ENCODE results near the gene GAPDH. TPM values are rescaled to one million over a fixed set of nuclear protein-coding genes. Genes with fewer than 3 reads are reported as not detected.
"Not testable (repeated sequence)": the region's sequence is repeated elsewhere in the genome, so short reads cannot be mapped to it uniquely, and the experiment has no call there.

The GAPDH gene
- total and polyA plus RNA-seq, 5 donors from 2014 or later: 669 to 2,973 (median 2,055) TPM

GRCh38 chr12:6535960-6536847, 1.9 kb downstream of the GAPDH start:
- peak overlapping the region; percentile 74 for H3K4me3 ChIP-seq (ENCODE audit: low read depth, low read length)
- Mint-ChIP-seq H3K36me3 (peaks cover 11% of the 10 kb centered on the region), H3K4me3 (peak overlapping the region; percentile 93 to 99 (median 94))

GRCh38 chr12:6536894-6537579, 2.7 kb downstream of the GAPDH start:
- Histone ChIP-seq H3K4me3 (ENCODE audit: low read depth, low read length) (no peak overlapping the region), H3K27me3 (ENCODE audit: control insufficient read depth, insufficient read depth, low read length) (no peaks in the 10 kb centered on the region), H3K9me3 (ENCODE audit: control insufficient read depth in 2 of 2, low read length in 2 of 2) (no peaks in the 10 kb centered on the region), H3K4me1 (ENCODE audit: control insufficient read depth, insufficient read depth, low read length, poor library complexity, severe bottlenecking) (peaks cover 81% of the 10 kb centered on the region), H3K36me3 (ENCODE audit: control insufficient read depth, insufficient read depth, low read length) (peaks cover 22% of the 10 kb centered on the region), H3K27ac (ENCODE audit: insufficient read depth, low read length, poor library complexity, severe bottlenecking) (peak overlapping the region; percentile 94)
- Mint-ChIP-seq H3K27ac (peak overlapping the region in 2 of 3 donors; percentile 97 to 99), H3K4me1 (peaks cover 16 to 83% (median 40%) of the 10 kb centered on the region in 4 donors), H3K4me3 (peak overlapping the region; percentile 93 to 94 (median 94)), H3K9me3 (no peaks in the 10 kb centered on the region), H3K36me3 (peaks cover 10% of the 10 kb centered on the region), H3K27me3 (peaks cover 14% of the 10 kb centered on the region)
- ATAC-seq (ENCODE audit: low read depth in 2 of 2) (no peak), DNase-seq (no peak)

More at GRCh38 chr12:6535960-6536847, 1.9 kb downstream of the GAPDH start:
- DNase-seq: peak in 1 of 3 donors; percentile 17
- Histone ChIP-seq H3K9me3 (ENCODE audit: control insufficient read depth in 2 of 2, low read length in 2 of 2) (no peaks in the 10 kb centered on the region), H3K27me3 (ENCODE audit: control insufficient read depth, insufficient read depth, low read length) (no peaks in the 10 kb centered on the region), H3K27ac (ENCODE audit: insufficient read depth, low read length, poor library complexity, severe bottlenecking) (peak overlapping the region; percentile 94), H3K4me1 (ENCODE audit: control insufficient read depth, insufficient read depth, low read length, poor library complexity, severe bottlenecking) (peaks cover 84% of the 10 kb centered on the region), H3K36me3 (ENCODE audit: control insufficient read depth, insufficient read depth, low read length) (peaks cover 25% of the 10 kb centered on the region)
- Mint-ChIP-seq H3K4me1 (peaks cover 16 to 79% (median 40%) of the 10 kb centered on the region in 4 donors), H3K27me3 (peaks cover 14% of the 10 kb centered on the region), H3K9me3 (no peaks in the 10 kb centered on the region), H3K27ac (peak overlapping the region; percentile 97 to 99 (median 99))
- ATAC-seq (ENCODE audit: low read depth in 2 of 2): no peak

- H3K4me3 Mint-ChIP-seq: peak overlapping the region; percentile 71 to 94 (median 85)
- H3K27me3 ChIP-seq (ENCODE audit: control insufficient read depth, insufficient read depth, low read length); H3K4me3 ChIP-seq (ENCODE audit: low read depth, low read length); H3K9me3 Mint-ChIP-seq; H3K9me3 ChIP-seq (ENCODE audit: control insufficient read depth in 2 of 2, low read length in 2 of 2): not testable (repeated sequence)
- H3K27me3 Mint-ChIP-seq: peaks cover 14% of the 10 kb centered on the region
- H3K27ac Mint-ChIP-seq: peak overlapping the region; percentile 10 to 99 (median 97)
- ATAC-seq (ENCODE audit: low read depth in 2 of 2) (peak in 1 of 2 donors; percentile 13), DNase-seq (peak; percentile 76 to 93 (median 86))
- peak overlapping the region; percentile 94 for H3K27ac ChIP-seq (ENCODE audit: insufficient read depth, low read length, poor library complexity, severe bottlenecking)
- peaks cover 10% of the 10 kb centered on the region for H3K36me3 Mint-ChIP-seq
- peaks cover 76% of the 10 kb centered on the region for H3K4me1 ChIP-seq (ENCODE audit: control insufficient read depth, insufficient read depth, low read length, poor library complexity, severe bottlenecking)
- H3K4me1 Mint-ChIP-seq: peaks cover 11 to 82% (median 33%) of the 10 kb centered on the region in 4 donors
- H3K36me3 ChIP-seq (ENCODE audit: control insufficient read depth, insufficient read depth, low read length): peaks cover 22% of the 10 kb centered on the region
Measured at GRCh38 chr12:6537580-6538419, 3.5 kb downstream of the GAPDH start.

GRCh38 chr12:6538420-6539313, 4.3 kb downstream of the GAPDH start:
- DNase-seq: peak in 1 of 3 donors; percentile 20
- H3K9me3 Mint-ChIP-seq: no peaks in the 10 kb centered on the region
- peak overlapping the region in 2 of 4 donors; percentile 35 to 93 for H3K4me3 Mint-ChIP-seq
- H3K36me3 Mint-ChIP-seq: peaks cover 10% of the 10 kb centered on the region
- peaks cover 68% of the 10 kb centered on the region for H3K4me1 ChIP-seq (ENCODE audit: control insufficient read depth, insufficient read depth, low read length, poor library complexity, severe bottlenecking)
- H3K27me3 Mint-ChIP-seq: peaks cover 14% of the 10 kb centered on the region
- peak overlapping the region; percentile 42 to 97 (median 74) for H3K27ac Mint-ChIP-seq
- H3K36me3 ChIP-seq (ENCODE audit: control insufficient read depth, insufficient read depth, low read length): peaks cover 22% of the 10 kb centered on the region
- H3K27ac ChIP-seq (ENCODE audit: insufficient read depth, low read length, poor library complexity, severe bottlenecking): peak overlapping the region; percentile 94
- ATAC-seq (ENCODE audit: low read depth in 2 of 2): no peak
- H3K9me3 ChIP-seq (ENCODE audit: control insufficient read depth in 2 of 2, low read length in 2 of 2): no peaks in the 10 kb centered on the region
- no peak overlapping the region for H3K4me3 ChIP-seq (ENCODE audit: low read depth, low read length)
- H3K27me3 ChIP-seq (ENCODE audit: control insufficient read depth, insufficient read depth, low read length): no peaks in the 10 kb centered on the region
- H3K4me1 Mint-ChIP-seq: peaks cover 10 to 74% (median 28%) of the 10 kb centered on the region in 4 donors

GRCh38 chr12:6539314-6539682, 5.0 kb downstream of the GAPDH start:
- Histone ChIP-seq H3K4me1 (ENCODE audit: control insufficient read depth, insufficient read depth, low read length, poor library complexity, severe bottlenecking) (peaks cover 63% of the 10 kb centered on the region), H3K27ac (ENCODE audit: insufficient read depth, low read length, poor library complexity, severe bottlenecking) (peak overlapping the region; percentile 6), H3K36me3 (ENCODE audit: control insufficient read depth, insufficient read depth, low read length) (peaks cover 22% of the 10 kb centered on the region), H3K27me3 (ENCODE audit: control insufficient read depth, insufficient read depth, low read length) (no peaks in the 10 kb centered on the region), H3K9me3 (ENCODE audit: control insufficient read depth in 2 of 2, low read length in 2 of 2) (no peaks in the 10 kb centered on the region), H3K4me3 (ENCODE audit: low read depth, low read length) (no peak overlapping the region)
- peak overlapping the region; percentile 42 to 87 (median 76) for H3K27ac Mint-ChIP-seq
- peaks cover 11% of the 10 kb centered on the region for H3K27me3 Mint-ChIP-seq
- peaks cover 11% of the 10 kb centered on the region for H3K36me3 Mint-ChIP-seq
- no peaks in the 10 kb centered on the region for H3K9me3 Mint-ChIP-seq
- H3K4me3 Mint-ChIP-seq: peak overlapping the region in 3 of 4 donors; percentile 35 to 80 (median 72)
- DNase-seq: no peak
- H3K4me1 Mint-ChIP-seq: peaks cover 10 to 70% (median 26%) of the 10 kb centered on the region in 4 donors
- no peak for ATAC-seq (ENCODE audit: low read depth in 2 of 2)

GRCh38 chr12:6539707-6540134, 5.4 kb downstream of the GAPDH start:
- Histone ChIP-seq H3K4me3 (ENCODE audit: low read depth, low read length) (no peak overlapping the region), H3K27ac (ENCODE audit: insufficient read depth, low read length, poor library complexity, severe bottlenecking) (peak overlapping the region; percentile 53), H3K27me3 (ENCODE audit: control insufficient read depth, insufficient read depth, low read length) (no peaks in the 10 kb centered on the region), H3K9me3 (ENCODE audit: control insufficient read depth in 2 of 2, low read length in 2 of 2) (no peaks in the 10 kb centered on the region), H3K36me3 (ENCODE audit: control insufficient read depth, insufficient read depth, low read length) (peaks cover 26% of the 10 kb centered on the region), H3K4me1 (ENCODE audit: control insufficient read depth, insufficient read depth, low read length, poor library complexity, severe bottlenecking) (peaks cover 63% of the 10 kb centered on the region)
- ATAC-seq (ENCODE audit: low read depth in 2 of 2): no peak
- Mint-ChIP-seq H3K9me3 (no peaks in the 10 kb centered on the region), H3K27ac (peak overlapping the region; percentile 76 to 88 (median 87)), H3K27me3 (peaks cover 10% of the 10 kb centered on the region), H3K4me1 (peaks cover 10 to 70% (median 25%) of the 10 kb centered on the region in 4 donors), H3K36me3 (peaks cover 14% of the 10 kb centered on the region), H3K4me3 (peak overlapping the region in 3 of 4 donors; percentile 72 to 90 (median 80))
- no peak for DNase-seq
